Peyer's patch (tissue), 4 donors: ENCODE results near the gene RSU1.

Experiments used
- CTCF ChIP-seq, 6 experiments: fragments of 450-650 bp in 4 of 6; fragments of 200-600 bp in 2 of 6; sonication (generic) in 1 of 6; IDR thresholded peaks; one replicate each; pipeline ENCODE4 v1.5.1; 2017 to 2019; ENCODE audit warnings: antibody characterized with exemption in 6 of 6, mild to moderate bottlenecking in 3 of 6, moderate library complexity in 1 of 6
- POLR2A ChIP-seq, 2 donors: fragments of 450-650 bp; IDR thresholded peaks; one replicate each; pipeline ENCODE4 v1.5.1; 2017; ENCODE audit warnings: antibody characterized with exemption in 2 of 2, mild to moderate bottlenecking in 2 of 2, moderate library complexity in 2 of 2

- TF ChIP-seq CTCF (IDR thresholded peaks at IDR 0.05) (no peak), POLR2A (IDR thresholded peaks at IDR 0.05) (no peak)
Measured at GRCh38 chr10:16686054-16686902, 130.9 kb downstream of the RSU1 start.
